Stimulated activated CD8-positive, alpha-beta memory T cell treated with anti-CD3 and anti-CD28 coated beads, Interleukin-15, amount 100 ng/mL, for 4 hours (primary cell): Measurements from ENCODE around the gene ARHGEF25.
"Not testable (repeated sequence)": the region's sequence is repeated elsewhere in the genome, so short reads cannot be mapped to it uniquely, and the experiment has no call there.

ENCODE experiments used
- DNase-seq, 2 donors: peaks; one replicate each; pipeline ENCODE4 v3.0.0-alpha.2; 2020; ENCODE audit warnings: low read depth in 2 of 2

ARHGEF25 gene

GRCh38 chr12:57636731-57637130 lies 25.5 kb downstream of the ARHGEF25 start:
- not testable (repeated sequence) for DNase-seq

GRCh38 chr12:57637364-57637763 lies 26.1 kb downstream of the ARHGEF25 start:
- no peak for DNase-seq

- DNase-seq, result no peak
Measured at GRCh38 chr12:57638096-57638495, 26.9 kb downstream of the ARHGEF25 start.

- DNase-seq, result no peak
Measured at GRCh38 chr12:57640175-57641042, 29.2 kb downstream of the ARHGEF25 start.

- DNase-seq, result no peak
Measured at GRCh38 chr12:57641699-57642442, 30.6 kb downstream of the ARHGEF25 start.

GRCh38 chr12:57645990-57646658 lies 34.9 kb downstream of the ARHGEF25 start:
- not testable (repeated sequence) for DNase-seq

- DNase-seq, result not testable (repeated sequence)
Measured at GRCh38 chr12:57646659-57647049, 35.4 kb downstream of the ARHGEF25 start.

- DNase-seq, result no peak
Measured at GRCh38 chr12:57654042-57654441, 42.8 kb downstream of the ARHGEF25 start.

- DNase-seq, result no peak
Measured at GRCh38 chr12:57655541-57656240, 44.5 kb downstream of the ARHGEF25 start.

- DNase-seq, result not testable (repeated sequence)
Measured at GRCh38 chr12:57656408-57656807, 45.2 kb downstream of the ARHGEF25 start.

- no peak for DNase-seq
Measured at GRCh38 chr12:57657744-57658143, 46.5 kb downstream of the ARHGEF25 start.

- DNase-seq, result no peak
Measured at GRCh38 chr12:57658890-57659289, 47.7 kb downstream of the ARHGEF25 start.

- no peak for DNase-seq
Measured at GRCh38 chr12:57661376-57661775, 50.1 kb downstream of the ARHGEF25 start.

- DNase-seq, result not testable (repeated sequence)
Measured at GRCh38 chr12:57665066-57665820, 54.0 kb downstream of the ARHGEF25 start.
